Neuron (in vitro differentiated cells): ENCODE measurements around the gene ITM2C.

Experiments
- H2AFZ ChIP-seq: one replicate; pipeline ENCODE4 v1.6.1; 2013; ENCODE audit warnings: low read depth, mild to moderate bottlenecking, inconsistent platforms, low read length, moderate library complexity
- H3K27me3 ChIP-seq: one replicate; pipeline ENCODE4 v1.6.1; 2013; ENCODE audit warnings: low read length; ENCODE audit not compliant: insufficient read depth
- H3K36me3 ChIP-seq: one replicate; pipeline ENCODE4 v1.6.1; 2013; ENCODE audit warnings: low read length; ENCODE audit not compliant: insufficient read depth
- H3K4me1 ChIP-seq: one replicate; pipeline ENCODE4 v1.6.1; 2013; ENCODE audit warnings: low read length; ENCODE audit not compliant: insufficient read depth
- H3K4me3 ChIP-seq: 2 replicates; pipeline ENCODE4 v1.5.1; 2013; ENCODE audit warnings: mild to moderate bottlenecking, low read length, moderate library complexity
- H3K9me3 ChIP-seq: one replicate; pipeline ENCODE4 v1.6.1; 2013; ENCODE audit warnings: low read length

Gene ITM2C

DNA sequence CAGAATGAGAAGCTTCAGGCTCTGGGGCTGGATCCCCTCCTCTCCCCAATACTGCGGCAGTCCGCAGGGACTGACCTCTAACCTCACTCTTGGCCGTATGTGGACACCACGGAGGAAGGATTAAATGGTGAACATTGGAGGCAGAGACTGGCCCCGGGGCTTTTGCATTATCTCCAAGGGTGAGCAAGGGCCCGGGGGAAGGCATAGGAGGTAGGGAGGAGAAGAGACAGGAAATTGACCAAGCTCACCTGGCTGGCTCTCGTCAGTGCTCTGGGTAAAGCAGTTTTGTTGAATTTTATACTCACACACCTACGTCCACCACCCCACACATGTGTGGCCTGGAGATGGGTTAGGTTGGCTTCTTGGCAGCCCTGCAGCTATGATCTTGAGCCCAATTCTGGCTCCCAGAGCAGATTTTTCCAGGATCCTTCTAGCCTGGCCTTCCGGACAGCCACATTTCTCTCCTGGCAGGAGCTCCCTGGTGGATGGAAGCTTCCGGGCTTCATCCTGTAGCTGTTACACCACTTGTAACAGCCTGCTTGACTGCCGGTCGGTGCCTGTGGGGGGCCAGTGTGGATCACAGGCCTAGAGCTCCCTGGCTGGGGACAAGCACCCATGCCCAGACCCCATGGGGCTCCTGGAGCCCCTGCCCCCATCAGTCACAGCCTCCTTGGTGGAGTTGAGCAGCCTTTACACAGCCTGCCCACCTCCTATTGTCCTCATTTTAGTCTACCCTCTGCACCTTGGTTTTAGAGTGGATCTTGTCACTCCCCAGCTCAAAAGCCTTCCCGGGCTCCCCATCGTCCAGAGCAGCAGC, 7.6 kb downstream of the ITM2C start:
- peaks cover 11% of the 10 kb centered on the region for H3K36me3 ChIP-seq

DNA sequence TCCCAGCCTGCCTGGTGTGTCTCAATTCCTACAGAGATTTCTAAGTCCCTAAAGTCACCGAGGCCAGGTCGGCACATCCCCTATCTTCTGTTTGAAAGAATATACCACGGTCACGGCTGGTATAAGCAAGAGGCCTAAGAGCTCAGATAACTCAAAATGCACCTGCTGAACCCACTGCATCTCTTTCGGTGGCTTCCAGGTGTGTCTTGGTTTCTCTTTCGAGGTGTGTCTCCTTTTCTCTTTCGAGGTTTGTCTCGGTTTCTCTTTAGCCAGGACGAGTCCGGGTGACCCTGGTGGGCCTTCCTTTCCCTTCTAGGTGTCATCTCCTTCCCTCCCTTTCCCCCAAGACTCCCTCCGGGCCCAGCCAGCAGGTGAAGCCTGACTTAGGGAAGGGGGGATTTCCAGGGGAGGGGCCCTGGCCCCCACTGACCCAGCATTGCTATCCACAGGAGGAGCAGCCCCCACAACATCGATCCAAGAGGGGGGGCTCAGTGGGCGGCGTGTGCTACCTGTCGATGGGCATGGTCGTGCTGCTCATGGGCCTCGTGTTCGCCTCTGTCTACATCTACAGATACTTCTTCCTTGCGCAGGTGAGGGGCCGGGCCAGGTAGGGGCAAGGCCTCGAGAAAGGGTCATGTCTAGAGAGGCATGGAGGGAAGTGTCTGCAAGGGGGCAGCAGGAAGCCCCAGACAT, 8.4 kb downstream of the ITM2C start:
- Histone ChIP-seq H3K36me3 (peaks cover 18% of the 10 kb centered on the region), H3K9me3 (no peaks in the 10 kb centered on the region), H3K4me1 (peaks cover 35% of the 10 kb centered on the region), H2AFZ (no peak overlapping the region), H3K27me3 (no peaks in the 10 kb centered on the region), H3K4me3 (no peak overlapping the region)

More for the DNA sequence above, 7.6 kb downstream of the ITM2C start:
- H3K27me3 ChIP-seq, result no peaks in the 10 kb centered on the region
- peaks cover 38% of the 10 kb centered on the region for H3K4me1 ChIP-seq
- H3K9me3 ChIP-seq, result no peaks in the 10 kb centered on the region
- H2AFZ ChIP-seq, result no peak overlapping the region
- no peak overlapping the region for H3K4me3 ChIP-seq

DNA sequence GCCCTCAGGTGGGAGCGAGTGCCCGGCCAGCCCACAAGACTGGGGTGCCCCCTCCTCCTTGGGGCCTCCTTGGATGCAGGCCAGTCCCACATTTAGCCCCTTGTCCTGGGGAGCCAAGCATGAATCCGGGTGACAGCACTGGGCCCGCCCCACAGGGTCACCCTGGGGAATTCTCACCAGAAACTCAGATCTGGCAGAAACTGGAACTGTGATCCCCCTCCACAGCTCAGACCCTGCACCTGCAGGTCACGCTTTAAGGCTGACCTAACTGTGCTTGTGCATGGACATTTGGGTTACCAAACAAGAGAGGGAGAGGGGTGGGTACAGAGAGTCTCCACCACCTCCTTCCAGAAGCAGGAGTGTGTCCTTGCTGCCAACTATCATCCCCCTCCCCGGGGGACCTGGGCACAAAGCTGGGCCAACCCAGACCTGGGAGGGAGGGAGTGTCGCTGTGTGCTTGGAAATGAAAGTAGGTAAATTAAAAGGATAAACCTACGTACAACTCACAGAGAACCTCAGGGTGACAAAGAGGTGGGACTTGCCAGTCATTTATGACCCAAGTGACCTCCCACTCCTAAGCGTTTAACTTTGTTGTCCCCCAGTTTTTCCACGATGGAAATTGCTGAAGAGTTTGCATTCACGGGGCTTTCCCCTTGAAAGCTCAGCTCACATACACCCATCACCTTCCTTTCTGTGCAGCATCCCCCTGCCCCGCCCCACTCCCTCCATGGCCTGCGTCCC, 9.1 kb downstream of the ITM2C start:
- H3K4me3 ChIP-seq, result no peak overlapping the region
- no peaks in the 10 kb centered on the region for H3K27me3 ChIP-seq
- no peak overlapping the region for H2AFZ ChIP-seq
- peaks cover 24% of the 10 kb centered on the region for H3K36me3 ChIP-seq
- H3K4me1 ChIP-seq, result peaks cover 28% of the 10 kb centered on the region
- H3K9me3 ChIP-seq, result no peaks in the 10 kb centered on the region

DNA sequence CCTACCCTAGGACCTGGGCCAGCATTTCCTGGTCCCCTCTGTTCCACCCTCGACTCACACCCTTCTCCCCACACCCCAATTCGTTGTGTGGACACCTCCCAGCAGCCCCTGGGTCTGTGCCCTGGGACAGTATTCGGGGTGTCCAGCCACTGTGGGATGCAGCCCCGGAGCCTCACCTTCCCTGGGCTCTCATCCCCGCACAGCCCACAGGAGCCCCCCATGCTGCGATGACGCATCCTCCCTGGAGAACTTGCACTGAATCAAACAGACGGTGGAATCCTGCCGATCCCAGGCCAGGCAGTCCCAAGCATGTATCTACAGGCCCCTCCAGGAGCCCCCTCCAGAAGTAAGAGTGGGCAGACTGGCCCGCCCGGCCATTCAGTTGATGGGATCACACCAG, 9.7 kb downstream of the ITM2C start:
- H3K4me1 ChIP-seq, result peaks cover 22% of the 10 kb centered on the region
- no peaks in the 10 kb centered on the region for H3K9me3 ChIP-seq
- H3K36me3 ChIP-seq, result peaks cover 29% of the 10 kb centered on the region
- no peak overlapping the region for H2AFZ ChIP-seq
- no peak overlapping the region for H3K4me3 ChIP-seq
- no peaks in the 10 kb centered on the region for H3K27me3 ChIP-seq

DNA sequence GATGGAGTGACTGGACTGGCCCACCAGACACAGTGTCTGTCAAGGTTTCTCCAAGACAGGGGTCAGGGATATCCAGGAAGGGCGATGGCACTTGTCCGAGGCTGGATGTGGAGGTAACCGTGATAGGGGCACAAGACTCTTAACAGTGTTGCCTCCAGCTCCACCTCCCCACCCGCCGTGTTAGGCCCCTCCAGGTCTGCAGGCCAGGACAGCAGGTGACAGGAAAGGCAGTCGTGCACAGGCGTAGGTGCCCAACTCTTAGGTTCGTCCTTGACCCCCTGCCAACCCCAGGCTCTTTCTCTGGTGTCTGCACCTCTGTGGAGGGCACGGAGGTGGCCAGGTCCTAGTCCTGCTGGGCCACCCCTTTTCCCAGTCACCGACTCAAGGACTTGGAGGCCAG, 10.1 kb downstream of the ITM2C start:
- peaks cover 30% of the 10 kb centered on the region for H3K36me3 ChIP-seq
- H3K27me3 ChIP-seq, result no peaks in the 10 kb centered on the region
- no peaks in the 10 kb centered on the region for H3K9me3 ChIP-seq
- no peak overlapping the region for H2AFZ ChIP-seq
- H3K4me3 ChIP-seq, result no peak overlapping the region
- peaks cover 17% of the 10 kb centered on the region for H3K4me1 ChIP-seq

DNA sequence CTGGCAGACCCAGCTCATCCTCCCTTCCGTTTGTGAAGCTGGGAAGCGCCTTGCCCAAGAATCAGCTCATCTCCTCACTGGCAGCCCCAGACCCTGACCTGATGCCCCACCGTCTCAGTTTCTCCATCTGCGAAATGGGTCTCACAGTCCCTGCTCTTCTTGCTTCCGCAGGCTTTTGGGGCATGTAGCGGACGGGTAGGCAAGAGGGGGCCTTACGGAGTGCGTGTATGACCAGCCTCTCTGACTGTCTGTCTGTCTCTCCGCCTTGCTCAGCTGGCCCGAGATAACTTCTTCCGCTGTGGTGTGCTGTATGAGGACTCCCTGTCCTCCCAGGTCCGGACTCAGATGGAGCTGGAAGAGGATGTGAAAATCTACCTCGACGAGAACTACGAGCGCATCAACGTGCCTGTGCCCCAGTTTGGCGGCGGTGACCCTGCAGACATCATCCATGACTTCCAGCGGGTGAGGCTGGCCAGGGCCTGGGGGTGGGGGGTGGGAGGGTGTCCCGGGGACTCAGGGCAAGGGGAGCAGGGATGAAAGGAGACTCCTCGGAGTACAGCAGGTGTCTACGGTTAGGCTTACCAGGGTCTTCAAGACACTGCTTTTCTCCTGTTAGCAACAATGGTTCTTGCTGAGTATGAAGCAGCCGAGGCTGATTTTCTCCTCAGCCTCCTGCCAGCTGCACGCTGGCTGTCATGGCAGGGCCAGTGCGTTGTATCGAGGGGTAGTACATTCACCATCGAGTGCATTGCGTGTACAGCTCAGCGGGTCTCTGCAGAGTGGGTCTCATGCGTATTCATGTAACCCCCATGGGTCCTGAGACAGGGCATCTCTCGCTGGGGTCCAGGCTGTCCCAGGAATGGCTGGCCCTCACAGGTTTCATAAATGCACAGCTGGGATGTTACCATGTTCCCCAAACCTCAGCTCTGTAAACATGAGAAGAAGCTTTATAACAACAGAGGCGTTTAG, 10.9 kb downstream of the ITM2C start:
- Histone ChIP-seq H3K4me1 (peaks cover 10% of the 10 kb centered on the region), H2AFZ (no peak overlapping the region), H3K27me3 (no peaks in the 10 kb centered on the region), H3K4me3 (no peak overlapping the region), H3K36me3 (peaks cover 30% of the 10 kb centered on the region), H3K9me3 (no peaks in the 10 kb centered on the region)

DNA sequence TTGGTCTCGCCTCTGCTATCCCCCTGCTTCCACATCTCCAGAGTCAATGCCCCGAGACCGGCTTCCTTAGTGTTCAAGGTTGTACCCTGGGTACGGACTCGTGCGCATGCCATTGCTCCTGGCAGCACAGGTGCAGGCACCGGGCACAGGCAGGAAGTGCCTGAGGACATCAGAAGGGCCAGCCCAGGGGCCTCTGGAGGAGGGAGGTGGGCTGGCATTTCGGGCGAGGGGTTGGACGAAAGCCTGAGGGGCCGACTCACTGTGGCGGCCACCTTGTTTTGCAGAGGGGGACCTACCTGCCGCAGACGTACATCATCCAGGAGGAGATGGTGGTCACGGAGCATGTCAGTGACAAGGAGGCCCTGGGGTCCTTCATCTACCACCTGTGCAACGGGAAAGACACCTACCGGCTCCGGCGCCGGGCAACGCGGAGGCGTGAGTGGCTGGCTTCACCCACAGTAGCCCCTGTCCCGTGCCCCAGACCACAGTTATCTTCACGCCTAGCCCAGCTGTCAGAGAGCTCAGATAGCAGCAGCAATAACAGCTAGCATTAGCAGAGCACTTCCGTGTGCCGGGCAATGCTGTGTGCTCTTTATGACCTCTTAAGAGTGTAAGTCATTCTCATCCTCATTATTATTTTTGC, 12.5 kb downstream of the ITM2C start:
- Histone ChIP-seq H3K9me3 (no peaks in the 10 kb centered on the region), H2AFZ (no peak overlapping the region), H3K36me3 (peaks cover 30% of the 10 kb centered on the region), H3K4me1 (no peaks in the 10 kb centered on the region), H3K27me3 (no peaks in the 10 kb centered on the region), H3K4me3 (no peak overlapping the region)

DNA sequence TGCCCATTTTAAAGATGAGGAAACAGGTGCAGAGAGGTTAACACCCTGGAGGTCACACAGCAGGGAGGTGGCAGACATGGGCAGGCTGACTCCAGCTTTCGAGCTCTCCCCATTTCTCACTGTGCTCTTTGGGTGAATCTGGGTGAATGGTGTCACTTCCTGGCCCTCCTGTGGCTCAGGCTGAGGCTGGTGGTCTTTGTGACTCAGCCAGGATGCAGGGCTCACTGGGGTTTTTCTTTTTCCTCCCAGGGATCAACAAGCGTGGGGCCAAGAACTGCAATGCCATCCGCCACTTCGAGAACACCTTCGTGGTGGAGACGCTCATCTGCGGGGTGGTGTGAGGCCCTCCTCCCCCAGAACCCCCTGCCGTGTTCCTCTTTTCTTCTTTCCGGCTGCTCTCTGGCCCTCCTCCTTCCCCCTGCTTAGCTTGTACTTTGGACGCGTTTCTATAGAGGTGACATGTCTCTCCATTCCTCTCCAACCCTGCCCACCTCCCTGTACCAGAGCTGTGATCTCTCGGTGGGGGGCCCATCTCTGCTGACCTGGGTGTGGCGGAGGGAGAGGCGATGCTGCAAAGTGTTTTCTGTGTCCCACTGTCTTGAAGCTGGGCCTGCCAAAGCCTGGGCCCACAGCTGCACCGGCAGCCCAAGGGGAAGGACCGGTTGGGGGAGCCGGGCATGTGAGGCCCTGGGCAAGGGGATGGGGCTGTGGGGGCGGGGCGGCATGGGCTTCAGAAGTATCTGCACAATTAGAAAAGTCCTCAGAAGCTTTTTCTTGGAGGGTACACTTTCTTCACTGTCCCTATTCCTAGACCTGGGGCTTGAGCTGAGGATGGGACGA, 13.2 kb downstream of the ITM2C start:
- Histone ChIP-seq H2AFZ (no peak overlapping the region), H3K4me1 (no peaks in the 10 kb centered on the region), H3K4me3 (no peak overlapping the region), H3K9me3 (no peaks in the 10 kb centered on the region), H3K27me3 (no peaks in the 10 kb centered on the region), H3K36me3 (peaks cover 30% of the 10 kb centered on the region)

DNA sequence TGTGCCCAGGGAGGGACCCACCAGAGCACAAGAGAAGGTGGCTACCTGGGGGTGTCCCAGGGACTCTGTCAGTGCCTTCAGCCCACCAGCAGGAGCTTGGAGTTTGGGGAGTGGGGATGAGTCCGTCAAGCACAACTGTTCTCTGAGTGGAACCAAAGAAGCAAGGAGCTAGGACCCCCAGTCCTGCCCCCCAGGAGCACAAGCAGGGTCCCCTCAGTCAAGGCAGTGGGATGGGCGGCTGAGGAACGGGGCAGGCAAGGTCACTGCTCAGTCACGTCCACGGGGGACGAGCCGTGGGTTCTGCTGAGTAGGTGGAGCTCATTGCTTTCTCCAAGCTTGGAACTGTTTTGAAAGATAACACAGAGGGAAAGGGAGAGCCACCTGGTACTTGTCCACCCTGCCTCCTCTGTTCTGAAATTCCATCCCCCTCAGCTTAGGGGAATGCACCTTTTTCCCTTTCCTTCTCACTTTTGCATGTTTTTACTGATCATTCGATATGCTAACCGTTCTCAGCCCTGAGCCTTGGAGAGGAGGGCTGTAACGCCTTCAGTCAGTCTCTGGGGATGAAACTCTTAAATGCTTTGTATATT, 14.0 kb downstream of the ITM2C start:
- H2AFZ ChIP-seq, result no peak overlapping the region
- no peak overlapping the region for H3K4me3 ChIP-seq
- no peaks in the 10 kb centered on the region for H3K9me3 ChIP-seq
- H3K27me3 ChIP-seq, result no peaks in the 10 kb centered on the region
- H3K36me3 ChIP-seq, result peaks cover 30% of the 10 kb centered on the region
- no peaks in the 10 kb centered on the region for H3K4me1 ChIP-seq

DNA sequence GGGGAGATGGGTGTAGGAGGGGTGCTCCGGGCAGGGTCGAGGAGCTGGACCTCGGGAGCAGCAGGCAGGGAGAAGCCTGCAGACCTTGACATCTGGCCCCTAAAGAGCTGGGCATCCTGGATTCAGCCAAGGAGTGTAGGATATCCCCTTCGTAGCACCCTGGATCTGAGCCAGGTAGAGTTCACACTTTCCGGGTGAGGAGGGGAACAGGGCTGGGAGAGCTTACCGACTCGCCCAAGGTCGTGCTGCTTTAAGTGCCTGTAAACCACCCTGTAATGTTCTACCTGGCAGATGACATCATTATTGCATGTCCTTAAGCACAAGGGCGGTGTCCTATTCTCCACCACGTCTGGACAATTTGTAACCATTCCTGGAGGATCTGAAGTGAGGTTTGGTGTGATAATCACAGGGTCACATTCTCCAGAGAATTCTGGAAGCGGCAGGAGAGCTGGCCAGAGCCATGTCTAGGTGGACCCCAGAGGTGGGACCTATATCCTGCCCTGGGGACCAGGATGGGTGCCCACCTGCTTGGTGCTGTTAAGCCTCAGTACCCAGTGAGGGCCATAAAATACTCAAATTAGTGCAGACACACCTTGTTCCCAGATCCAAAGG, 14.6 kb downstream of the ITM2C start:
- no peak overlapping the region for H2AFZ ChIP-seq
- no peak overlapping the region for H3K4me3 ChIP-seq
- H3K4me1 ChIP-seq, result no peaks in the 10 kb centered on the region
- H3K9me3 ChIP-seq, result no peaks in the 10 kb centered on the region
- H3K36me3 ChIP-seq, result peaks cover 30% of the 10 kb centered on the region
- H3K27me3 ChIP-seq, result no peaks in the 10 kb centered on the region

DNA sequence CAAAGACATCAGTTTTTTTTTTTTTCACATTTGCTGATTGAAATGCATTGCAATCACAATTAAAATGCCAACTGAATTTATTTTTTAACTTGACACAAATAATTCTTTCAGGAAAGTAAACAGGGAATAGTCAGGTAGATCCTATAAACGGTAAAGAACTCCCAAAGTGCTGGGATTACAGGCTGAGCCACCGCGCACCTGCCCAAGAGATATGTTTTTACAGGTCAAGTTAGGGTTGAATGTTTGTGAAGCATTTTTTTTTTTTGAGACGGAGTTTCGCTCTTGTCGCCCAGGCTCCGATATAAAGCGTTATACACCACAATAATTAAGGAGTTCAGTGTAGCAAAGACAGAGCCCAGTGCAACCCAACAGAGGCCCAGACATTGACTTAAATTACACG, 15.1 kb downstream of the ITM2C start:
- H3K36me3 ChIP-seq, result peaks cover 30% of the 10 kb centered on the region

More for the DNA sequence above, 15.1 kb downstream of the ITM2C start:
- Histone ChIP-seq H3K9me3 (no peaks in the 10 kb centered on the region), H3K27me3 (no peaks in the 10 kb centered on the region), H3K4me1 (no peaks in the 10 kb centered on the region), H2AFZ (no peak overlapping the region), H3K4me3 (no peak overlapping the region)
